ENCODE measurements around the gene PRKAG1.

Gene PRKAG1

GRCh38 chr12:49054524-49054923, 35.9 kb upstream of the PRKAG1 start:
- in situ Hi-C loops (cut with MboI; ENCODE audit: low sequenced_read_pairs, unreplicated experiment): no loop called here

GRCh38 chr12:49054096-49054495, 35.5 kb upstream of the PRKAG1 start:
- no peak for TF ChIP-seq CTCF (IDR thresholded peaks at IDR 0.05; ENCODE audit: borderline replicate concordance, control extremely low read depth, extremely low read depth, insufficient read depth, missing control alignments)
- in situ Hi-C loops (cut with MboI; ENCODE audit: low sequenced_read_pairs, unreplicated experiment): no loop called here
- DNase-seq (ENCODE audit: low spot score): no peak

More at GRCh38 chr12:49054524-49054923, 35.9 kb upstream of the PRKAG1 start:
- no peak for TF ChIP-seq CTCF (IDR thresholded peaks at IDR 0.05; ENCODE audit: borderline replicate concordance, control extremely low read depth, extremely low read depth, insufficient read depth, missing control alignments)
- no peak for DNase-seq (ENCODE audit: low spot score)

GRCh38 chr12:49052451-49053208, 34.1 kb upstream of the PRKAG1 start:
- no peak for TF ChIP-seq CTCF (IDR thresholded peaks at IDR 0.05; ENCODE audit: borderline replicate concordance, control extremely low read depth, extremely low read depth, insufficient read depth, missing control alignments)
- in situ Hi-C loops (cut with MboI; ENCODE audit: low sequenced_read_pairs, unreplicated experiment): no loop called here
- no peak for DNase-seq (ENCODE audit: low spot score)

GRCh38 chr12:49051777-49052438, 33.3 kb upstream of the PRKAG1 start:
- in situ Hi-C loops (cut with MboI; ENCODE audit: low sequenced_read_pairs, unreplicated experiment): no loop called here
- no peak for DNase-seq (ENCODE audit: low spot score)
- TF ChIP-seq CTCF (IDR thresholded peaks at IDR 0.05; ENCODE audit: borderline replicate concordance, control extremely low read depth, extremely low read depth, insufficient read depth, missing control alignments): no peak

GRCh38 chr12:49051373-49051764, 32.8 kb upstream of the PRKAG1 start:
- no peak for DNase-seq (ENCODE audit: low spot score)
- in situ Hi-C loops (cut with MboI; ENCODE audit: low sequenced_read_pairs, unreplicated experiment): no loop called here
- no peak for TF ChIP-seq CTCF (IDR thresholded peaks at IDR 0.05; ENCODE audit: borderline replicate concordance, control extremely low read depth, extremely low read depth, insufficient read depth, missing control alignments)

- TF ChIP-seq CTCF (IDR thresholded peaks at IDR 0.05; ENCODE audit: borderline replicate concordance, control extremely low read depth, extremely low read depth, insufficient read depth, missing control alignments): no peak
- DNase-seq (ENCODE audit: low spot score): no peak
- in situ Hi-C loops (cut with MboI; ENCODE audit: low sequenced_read_pairs, unreplicated experiment): no loop called here
These were observed 32.2 kb upstream of the PRKAG1 start for GRCh38 chr12:49050507-49051372.
